Measurements from ENCODE around the gene CASZ1.

DNA sequence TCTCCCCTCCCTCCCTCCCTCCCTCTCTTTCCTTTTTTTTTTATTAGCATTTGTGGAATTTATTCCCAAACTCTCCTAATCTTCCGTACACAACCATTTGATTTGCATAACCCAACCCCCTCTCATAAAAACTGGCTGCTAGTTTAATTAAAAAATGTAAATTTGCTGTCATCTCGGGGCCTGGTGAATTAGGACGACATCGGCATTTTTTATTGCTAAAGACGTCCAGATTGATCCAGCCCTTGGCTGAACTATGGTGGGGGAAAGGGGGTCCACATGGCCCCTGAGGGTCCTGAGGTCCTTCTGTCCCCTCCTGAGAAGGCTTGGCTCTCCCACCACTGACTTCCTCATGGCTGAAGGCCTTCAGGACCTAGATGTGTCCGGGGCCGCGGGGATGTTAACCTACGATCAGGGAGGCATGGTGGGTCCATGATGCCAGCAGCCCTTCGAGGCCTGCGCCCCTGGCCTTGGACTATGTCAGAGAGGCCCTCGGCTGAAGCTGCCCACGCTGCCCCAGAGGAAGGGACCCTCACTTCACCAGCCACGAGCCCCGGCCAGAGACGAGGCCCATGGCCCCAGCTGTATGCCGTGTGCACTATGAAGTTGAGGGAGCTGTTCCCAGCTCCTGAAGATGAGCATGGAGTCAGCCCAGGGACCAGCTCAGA lies 105.2 kb downstream of the CASZ1 start:
- TF ChIP-seq TAF1 (IDR thresholded peaks at IDR 0.05; ENCODE audit: borderline replicate concordance, low read depth, low read length) (no peak), POLR2A (IDR thresholded peaks at IDR 0.05; ENCODE audit: low read depth, low read length) (no peak), POLR2AphosphoS5 (IDR thresholded peaks at IDR 0.05; ENCODE audit: low read depth, low read length) (no peak)

Data from GM12892 (cell line).